ENCODE measurements around the gene GZMM.

Gene GZMM

GRCh38 chr19:535017-535835 is 8.6 kb upstream of the GZMM start:
- TF ChIP-seq REST (IDR thresholded peaks at IDR 0.05; ENCODE audit: insufficient read depth in 1 of 2, low read depth in 2 of 2, low read length in 2 of 2) (no peak), SIN3A (IDR thresholded peaks at IDR 0.05; ENCODE audit: borderline replicate concordance, insufficient read depth, low read length) (no peak), FOXP2 (optimal IDR thresholded peaks at IDR 0.05; ENCODE audit: borderline replicate concordance, extremely low read depth, extremely low read length, insufficient read depth) (no peak), TAF1 (IDR thresholded peaks at IDR 0.05; ENCODE audit: borderline replicate concordance, insufficient read depth, low read length) (no peak), POLR2AphosphoS5 (IDR thresholded peaks at IDR 0.05; ENCODE audit: low read depth, low read length) (no peak)

GRCh38 chr19:536031-536880 is 7.6 kb upstream of the GZMM start:
- TF ChIP-seq TAF1 (IDR thresholded peaks at IDR 0.05; ENCODE audit: borderline replicate concordance, insufficient read depth, low read length) (no peak), FOXP2 (optimal IDR thresholded peaks at IDR 0.05; ENCODE audit: borderline replicate concordance, extremely low read depth, extremely low read length, insufficient read depth) (no peak), POLR2AphosphoS5 (IDR thresholded peaks at IDR 0.05; ENCODE audit: low read depth, low read length) (no peak), REST (IDR thresholded peaks at IDR 0.05; ENCODE audit: insufficient read depth in 1 of 2, low read depth in 2 of 2, low read length in 2 of 2) (no peak), SIN3A (IDR thresholded peaks at IDR 0.05; ENCODE audit: borderline replicate concordance, insufficient read depth, low read length) (no peak)

- no peak for TF ChIP-seq POLR2AphosphoS5 (IDR thresholded peaks at IDR 0.05; ENCODE audit: low read depth, low read length)
- no peak for TF ChIP-seq FOXP2 (optimal IDR thresholded peaks at IDR 0.05; ENCODE audit: borderline replicate concordance, extremely low read depth, extremely low read length, insufficient read depth)
- no peak for TF ChIP-seq REST (IDR thresholded peaks at IDR 0.05; ENCODE audit: insufficient read depth in 1 of 2, low read depth in 2 of 2, low read length in 2 of 2)
- TF ChIP-seq SIN3A (IDR thresholded peaks at IDR 0.05; ENCODE audit: borderline replicate concordance, insufficient read depth, low read length) = no peak
- TF ChIP-seq TAF1 (IDR thresholded peaks at IDR 0.05; ENCODE audit: borderline replicate concordance, insufficient read depth, low read length) = no peak
These were observed 6.9 kb upstream of the GZMM start for GRCh38 chr19:536881-537404.

- TF ChIP-seq POLR2AphosphoS5 (IDR thresholded peaks at IDR 0.05; ENCODE audit: low read depth, low read length) (no peak), REST (IDR thresholded peaks at IDR 0.05; ENCODE audit: insufficient read depth in 1 of 2, low read depth in 2 of 2, low read length in 2 of 2) (no peak), FOXP2 (optimal IDR thresholded peaks at IDR 0.05; ENCODE audit: borderline replicate concordance, extremely low read depth, extremely low read length, insufficient read depth) (no peak), SIN3A (IDR thresholded peaks at IDR 0.05; ENCODE audit: borderline replicate concordance, insufficient read depth, low read length) (no peak), TAF1 (IDR thresholded peaks at IDR 0.05; ENCODE audit: borderline replicate concordance, insufficient read depth, low read length) (no peak)
These were observed 5.0 kb upstream of the GZMM start for GRCh38 chr19:538641-539428.

Measured in PFSK-1 (cell line).